Measurements from ENCODE around the gene TP53I3. TPM values are rescaled to one million over a fixed set of nuclear protein-coding genes. Genes with fewer than 3 reads are reported as not detected.

Gene TP53I3, protein sequence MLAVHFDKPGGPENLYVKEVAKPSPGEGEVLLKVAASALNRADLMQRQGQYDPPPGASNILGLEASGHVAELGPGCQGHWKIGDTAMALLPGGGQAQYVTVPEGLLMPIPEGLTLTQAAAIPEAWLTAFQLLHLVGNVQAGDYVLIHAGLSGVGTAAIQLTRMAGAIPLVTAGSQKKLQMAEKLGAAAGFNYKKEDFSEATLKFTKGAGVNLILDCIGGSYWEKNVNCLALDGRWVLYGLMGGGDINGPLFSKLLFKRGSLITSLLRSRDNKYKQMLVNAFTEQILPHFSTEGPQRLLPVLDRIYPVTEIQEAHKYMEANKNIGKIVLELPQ
- total RNA-seq, result 1 to 10 TPM; 4.1 to 5.8 TPM

DNA sequence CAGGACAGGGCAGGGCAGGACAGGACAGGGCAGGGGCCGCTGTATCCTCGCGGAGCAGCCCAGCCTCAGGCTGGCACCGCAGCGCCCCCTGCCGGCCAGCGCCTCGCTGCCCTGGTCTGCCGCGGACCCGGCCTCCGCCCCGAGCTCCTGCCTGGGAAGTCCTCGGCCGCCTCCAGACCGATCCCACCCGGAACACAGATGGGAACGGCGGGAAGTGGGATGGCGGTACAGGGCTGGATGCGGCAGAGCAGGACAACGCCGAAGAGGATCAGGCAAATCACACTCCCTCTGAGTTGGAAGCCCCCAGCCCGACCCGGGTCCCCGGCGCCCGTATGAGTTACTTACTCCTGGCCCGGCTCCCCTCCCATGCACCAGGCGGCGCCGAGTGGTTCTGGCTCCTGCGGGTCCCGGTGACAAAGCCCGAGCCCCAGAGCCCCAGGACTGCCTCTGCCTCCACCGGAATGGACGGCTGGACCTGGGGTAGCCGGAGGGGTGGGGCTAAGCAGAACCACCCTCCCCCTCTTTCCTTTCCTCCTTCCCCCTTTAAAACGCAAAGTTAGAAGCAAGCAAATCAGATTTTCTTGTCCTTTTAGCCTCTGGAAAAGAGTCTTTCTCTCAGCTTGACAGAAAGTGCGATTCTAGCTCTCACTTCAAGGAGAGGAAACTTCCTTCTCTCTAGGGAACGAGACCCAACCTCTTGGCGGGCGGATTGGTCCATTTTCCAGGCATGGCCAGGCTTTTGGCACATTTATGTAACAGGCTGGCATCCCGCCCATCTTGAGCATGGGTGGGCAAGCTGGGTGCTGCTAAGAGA lies at the start of gene TP53I3:
Gene TP53I3, minus strand, starts transcription at position 449 of the 814 bp plus-strand sequence. CDS start 508 bp downstream, outside the sequence.
- peak; percentile 88 for DNase-seq (ENCODE audit: low spot score)
- Mint-ChIP-seq H3K27ac (peak within 1 kb of the TSS; percentile 53 to 69), H3K4me3 (peak within 1 kb of the TSS; percentile 87), H3K27me3 (no peaks in the 10 kb centered on the region), H3K9me3 (no peaks in the 10 kb centered on the region), H3K4me1 (ENCODE audit: low read depth in 2 of 2) (peaks cover 9 to 24% of the 10 kb centered on the region in 2 donors), H3K36me3 (no peaks in the 10 kb centered on the region)
- ATAC-seq, result peak; percentile 96 to 97

DNA sequence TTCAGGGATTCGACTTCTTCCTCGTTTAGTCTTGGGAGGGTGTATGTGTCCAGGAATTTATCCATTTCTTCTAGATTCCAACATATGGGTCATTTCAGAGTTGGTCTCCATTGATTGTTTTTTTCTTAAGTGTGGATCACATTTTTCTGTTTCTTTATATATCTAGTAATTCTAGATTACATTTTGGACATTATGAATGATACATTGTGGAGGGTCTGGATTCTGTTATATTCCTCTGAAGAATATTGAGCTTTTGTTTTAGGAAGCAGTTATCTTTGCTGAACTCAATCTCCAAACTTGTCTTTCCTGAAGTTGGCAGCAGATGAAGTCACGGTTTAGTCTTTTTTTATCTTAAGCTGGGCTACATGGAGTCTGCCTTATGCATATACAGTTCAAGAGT lies 47.9 kb upstream of the TP53I3 start:
- Mint-ChIP-seq H3K4me1 (ENCODE audit: low read depth in 2 of 2) (peaks cover 0 to 7% of the 10 kb centered on the region in 2 donors), H3K27ac (no peak overlapping the region), H3K4me3 (no peak overlapping the region), H3K27me3 (no peaks in the 10 kb centered on the region), H3K36me3 (peaks cover 11% of the 10 kb centered on the region), H3K9me3 (no peaks in the 10 kb centered on the region)
- DNase-seq (ENCODE audit: low spot score) (no peak), ATAC-seq (no peak)

GRCh38 chr2:24125956-24126355 lies 41.3 kb upstream of the TP53I3 start:
- DNase-seq (ENCODE audit: low spot score) (no peak), ATAC-seq (no peak)
- peak overlapping the region; percentile 36 for H3K4me3 Mint-ChIP-seq
- no peaks in the 10 kb centered on the region for H3K36me3 Mint-ChIP-seq
- peak overlapping the region in 1 of 2 donors; percentile 14 for H3K27ac Mint-ChIP-seq
- H3K9me3 Mint-ChIP-seq, result no peaks in the 10 kb centered on the region
- peaks cover 13 to 32% of the 10 kb centered on the region in 2 donors for H3K4me1 Mint-ChIP-seq (ENCODE audit: low read depth in 2 of 2)
- no peaks in the 10 kb centered on the region for H3K27me3 Mint-ChIP-seq

GRCh38 chr2:24123922-24124580 lies 39.4 kb upstream of the TP53I3 start:
- H3K27me3 Mint-ChIP-seq, result no peaks in the 10 kb centered on the region
- H3K9me3 Mint-ChIP-seq, result no peaks in the 10 kb centered on the region
- H3K36me3 Mint-ChIP-seq, result no peaks in the 10 kb centered on the region
- DNase-seq (ENCODE audit: low spot score), result no peak
- H3K4me3 Mint-ChIP-seq, result peak overlapping the region; percentile 91
- peaks cover 13 to 26% of the 10 kb centered on the region in 2 donors for H3K4me1 Mint-ChIP-seq (ENCODE audit: low read depth in 2 of 2)
- peak overlapping the region; percentile 83 to 88 for H3K27ac Mint-ChIP-seq
- ATAC-seq, result no peak

DNA sequence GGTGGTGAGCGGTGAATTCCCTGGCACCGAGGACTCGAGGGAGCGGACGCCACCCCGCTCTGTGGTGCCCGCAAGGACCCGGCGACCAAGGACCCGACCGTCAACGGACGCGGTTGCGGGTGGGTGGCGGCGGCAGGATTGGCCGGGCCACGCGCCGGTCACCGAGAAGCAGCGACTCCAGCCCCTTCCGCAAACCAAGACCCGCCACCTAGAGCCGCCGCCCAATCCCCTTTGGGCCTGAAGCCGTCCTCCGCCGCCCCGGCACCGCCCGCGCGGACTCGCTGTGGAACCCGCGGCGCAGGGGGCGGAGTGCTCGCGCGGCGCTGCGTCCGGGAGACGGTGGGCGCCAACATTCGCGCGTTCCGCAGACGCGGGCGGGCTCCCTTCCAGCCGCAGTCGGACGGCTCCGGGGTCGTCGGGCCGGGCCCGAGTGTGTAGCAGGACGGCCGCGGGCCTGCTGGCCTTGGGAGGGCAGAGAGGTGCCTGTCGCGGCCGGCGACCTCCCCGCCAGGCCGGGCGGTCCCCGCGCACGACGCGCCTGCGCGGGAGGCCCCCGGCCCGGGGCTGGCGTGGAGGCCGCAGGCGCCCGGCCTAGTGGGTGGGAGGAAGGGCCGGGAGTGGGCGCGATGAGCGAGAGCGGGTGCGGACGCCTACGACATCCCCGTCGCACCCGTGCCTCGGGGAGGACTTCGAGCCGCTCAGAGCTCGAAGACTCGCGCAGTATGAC lies 38.7 kb upstream of the TP53I3 start, which contains the start of the genes FAM228B and PFN4:
Gene FAM228B, plus strand, starts transcription at position 275 of the 727 bp plus-strand sequence. CDS start 893 bp downstream, outside the sequence.
Gene PFN4, minus strand, starts transcription at position 140 of the 727 bp plus-strand sequence. CDS start 799 bp downstream, outside the sequence.
- no peaks in the 10 kb centered on the region for H3K9me3 Mint-ChIP-seq
- DNase-seq (ENCODE audit: low spot score), result peak; percentile 90
- ATAC-seq, result peak; percentile 97
- peak within 1 kb of the TSS; percentile 90 to 92 for H3K27ac Mint-ChIP-seq
- H3K4me1 Mint-ChIP-seq (ENCODE audit: low read depth in 2 of 2), result peaks cover 13 to 25% of the 10 kb centered on the region in 2 donors
- H3K4me3 Mint-ChIP-seq, result peak within 1 kb of the TSS; percentile 92
- H3K36me3 Mint-ChIP-seq, result no peaks in the 10 kb centered on the region
- H3K27me3 Mint-ChIP-seq, result no peaks in the 10 kb centered on the region

DNA sequence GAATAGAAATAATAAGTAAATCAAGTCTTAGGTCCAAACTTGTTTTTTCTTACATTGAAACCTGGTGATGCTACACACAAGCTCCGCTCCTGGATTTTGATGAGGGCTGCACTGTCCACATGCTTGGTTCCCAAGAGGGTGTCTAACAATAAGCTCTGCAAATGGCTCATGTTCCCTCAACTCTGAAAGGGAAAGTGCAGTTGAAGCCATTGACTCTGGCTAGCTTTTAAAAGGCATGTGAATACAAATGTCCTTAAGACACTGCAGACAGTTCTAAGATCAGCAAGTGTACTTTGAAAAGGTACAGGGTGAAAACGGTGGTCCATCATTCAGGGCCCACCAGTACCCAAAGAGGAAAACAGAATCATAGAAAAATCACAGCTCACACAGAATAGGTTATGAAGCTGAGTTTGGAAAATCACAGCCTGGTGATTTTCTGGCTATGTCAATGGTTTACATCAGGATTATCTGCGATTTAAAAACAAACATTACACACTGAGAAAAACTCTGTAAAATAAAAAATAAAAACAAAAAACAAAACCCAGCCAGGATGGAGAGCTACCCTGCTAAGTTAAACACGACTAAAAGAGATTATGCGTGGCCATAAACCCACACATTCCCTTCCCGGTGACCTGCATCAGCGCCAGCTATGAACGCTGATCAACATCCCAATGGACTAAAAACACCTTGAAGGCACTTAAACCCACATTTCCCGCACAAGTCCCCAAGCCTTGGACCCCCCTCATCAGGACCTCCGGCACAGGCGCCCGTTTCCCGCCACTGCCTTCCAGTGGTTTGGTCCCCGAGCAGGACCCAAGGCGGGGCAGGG lies 37.9 kb upstream of the TP53I3 start:
- DNase-seq (ENCODE audit: low spot score) (no peak), ATAC-seq (no peak)
- Mint-ChIP-seq H3K27me3 (no peaks in the 10 kb centered on the region), H3K9me3 (no peaks in the 10 kb centered on the region), H3K4me1 (ENCODE audit: low read depth in 2 of 2) (peaks cover 13 to 25% of the 10 kb centered on the region in 2 donors), H3K4me3 (peak overlapping the region; percentile 92), H3K27ac (peak overlapping the region; percentile 90 to 92), H3K36me3 (no peaks in the 10 kb centered on the region)

DNA sequence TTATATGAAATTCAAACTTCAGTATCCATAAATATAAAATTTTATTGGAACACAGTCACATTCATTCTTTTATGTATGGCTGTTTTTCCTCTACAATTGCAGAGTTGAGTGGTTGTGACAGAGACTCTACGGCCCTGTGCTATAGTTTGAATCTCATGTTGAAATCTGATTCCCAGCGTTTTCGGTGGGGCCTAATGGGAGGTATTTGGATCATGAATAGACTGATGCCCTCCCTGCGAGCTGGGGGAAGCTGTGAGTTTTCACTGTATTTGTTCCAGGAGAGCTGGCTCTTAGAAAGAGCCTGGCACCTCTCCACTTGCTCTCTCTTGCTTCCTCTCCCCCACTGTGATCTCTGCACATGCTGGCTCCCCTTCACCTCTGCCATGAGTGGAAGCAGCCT lies 36.8 kb upstream of the TP53I3 start:
- DNase-seq (ENCODE audit: low spot score) (no peak), ATAC-seq (no peak)
- Mint-ChIP-seq H3K27me3 (no peaks in the 10 kb centered on the region), H3K4me3 (no peak overlapping the region), H3K36me3 (no peaks in the 10 kb centered on the region), H3K4me1 (ENCODE audit: low read depth in 2 of 2) (peaks cover 8 to 25% of the 10 kb centered on the region in 2 donors), H3K9me3 (no peaks in the 10 kb centered on the region), H3K27ac (no peak overlapping the region)

- H3K4me3 Mint-ChIP-seq, result no peak overlapping the region
- no peak overlapping the region for H3K27ac Mint-ChIP-seq
Observed at GRCh38 chr2:24121066-24121465, 36.4 kb upstream of the TP53I3 start.

DNA sequence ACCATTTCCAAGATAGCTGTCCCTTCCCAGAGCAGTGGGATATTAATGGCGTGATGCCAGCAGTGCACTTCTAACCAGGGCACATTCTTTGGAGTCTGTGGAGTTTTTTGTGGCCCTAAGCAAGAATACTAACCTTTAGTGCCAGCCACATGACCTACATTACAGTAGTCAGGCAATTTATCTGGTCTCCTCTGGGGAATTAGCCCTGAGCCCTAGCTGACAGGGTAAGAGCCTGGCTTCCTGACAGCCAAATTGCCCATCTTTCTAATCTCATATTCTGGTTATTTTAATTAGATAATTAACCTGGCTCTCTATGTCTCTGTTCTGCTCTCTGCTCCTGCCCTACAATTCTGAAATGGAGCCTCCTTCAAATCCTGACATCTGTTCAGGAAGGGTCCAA lies 33.3 kb upstream of the TP53I3 start:
- no peaks in the 10 kb centered on the region for H3K9me3 Mint-ChIP-seq
- DNase-seq (ENCODE audit: low spot score), result no peak
- no peak overlapping the region for H3K4me3 Mint-ChIP-seq
- ATAC-seq, result no peak
- peaks cover under 1 to 6% of the 10 kb centered on the region in 2 donors for H3K4me1 Mint-ChIP-seq (ENCODE audit: low read depth in 2 of 2)
- H3K27ac Mint-ChIP-seq, result no peak overlapping the region
- H3K36me3 Mint-ChIP-seq, result no peaks in the 10 kb centered on the region
- no peaks in the 10 kb centered on the region for H3K27me3 Mint-ChIP-seq

More at GRCh38 chr2:24121066-24121465, 36.4 kb upstream of the TP53I3 start:
- no peaks in the 10 kb centered on the region for H3K27me3 Mint-ChIP-seq
- no peaks in the 10 kb centered on the region for H3K36me3 Mint-ChIP-seq
- peaks cover 8 to 25% of the 10 kb centered on the region in 2 donors for H3K4me1 Mint-ChIP-seq (ENCODE audit: low read depth in 2 of 2)
- ATAC-seq, result no peak
- DNase-seq (ENCODE audit: low spot score), result no peak
- H3K9me3 Mint-ChIP-seq, result no peaks in the 10 kb centered on the region

DNA sequence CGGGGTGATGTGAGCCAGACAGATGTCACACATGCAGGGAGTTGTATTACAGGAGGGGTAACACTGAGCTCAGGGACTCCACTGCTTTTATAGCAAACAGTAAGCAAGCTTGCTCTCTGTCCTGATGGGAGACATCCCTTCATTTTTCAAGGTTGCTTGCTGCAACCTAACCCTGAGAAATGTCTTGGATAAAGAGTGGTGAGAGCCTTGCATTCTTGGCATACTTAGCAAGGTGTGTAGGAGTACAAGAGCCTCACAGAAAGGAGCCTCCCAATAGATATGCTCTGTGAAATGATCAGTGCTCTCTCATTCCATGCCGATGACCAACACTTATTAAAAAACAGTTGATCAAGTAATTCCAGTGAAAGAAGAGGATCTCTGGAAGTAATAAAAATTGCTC lies 30.4 kb upstream of the TP53I3 start:
- DNase-seq (ENCODE audit: low spot score), result no peak
- Mint-ChIP-seq H3K27me3 (no peaks in the 10 kb centered on the region), H3K4me1 (ENCODE audit: low read depth in 2 of 2) (peaks cover 0 to 3% of the 10 kb centered on the region in 2 donors), H3K36me3 (no peaks in the 10 kb centered on the region), H3K27ac (no peak overlapping the region), H3K9me3 (no peaks in the 10 kb centered on the region), H3K4me3 (no peak overlapping the region)
- ATAC-seq, result no peak

GRCh38 chr2:24111407-24111901 lies 26.8 kb upstream of the TP53I3 start:
- H3K27ac Mint-ChIP-seq, result no peak overlapping the region
- H3K9me3 Mint-ChIP-seq, result peaks cover 4% of the 10 kb centered on the region
- ATAC-seq, result no peak
- no peaks in the 10 kb centered on the region for H3K27me3 Mint-ChIP-seq
- H3K4me3 Mint-ChIP-seq, result no peak overlapping the region
- no peak for DNase-seq (ENCODE audit: low spot score)
- H3K36me3 Mint-ChIP-seq, result peaks cover 17% of the 10 kb centered on the region
- peaks cover 0 to 3% of the 10 kb centered on the region in 2 donors for H3K4me1 Mint-ChIP-seq (ENCODE audit: low read depth in 2 of 2)

GRCh38 chr2:24110660-24111303 lies 26.1 kb upstream of the TP53I3 start:
- peaks cover 19% of the 10 kb centered on the region for H3K36me3 Mint-ChIP-seq
- no peak overlapping the region for H3K27ac Mint-ChIP-seq
- DNase-seq (ENCODE audit: low spot score), result no peak
- peaks cover 0 to 3% of the 10 kb centered on the region in 2 donors for H3K4me1 Mint-ChIP-seq (ENCODE audit: low read depth in 2 of 2)
- no peak for ATAC-seq
- H3K4me3 Mint-ChIP-seq, result no peak overlapping the region
- H3K9me3 Mint-ChIP-seq, result peaks cover 7% of the 10 kb centered on the region
- H3K27me3 Mint-ChIP-seq, result no peaks in the 10 kb centered on the region

Measured in natural killer cell treated with Interleukin-12 subunit alpha and Interleukin-12 subunit beta and Interleukin-15 and Interleukin-18, amount 100 ng/mL, for 72 hours (primary cell).